ENCODE results near the gene AP1AR. TPM values are rescaled to one million over a fixed set of nuclear protein-coding genes. Genes with fewer than 3 reads are reported as not detected.

Gene AP1AR
- total RNA-seq, 1 donor from 2014 or later: 15.7 TPM

DNA sequence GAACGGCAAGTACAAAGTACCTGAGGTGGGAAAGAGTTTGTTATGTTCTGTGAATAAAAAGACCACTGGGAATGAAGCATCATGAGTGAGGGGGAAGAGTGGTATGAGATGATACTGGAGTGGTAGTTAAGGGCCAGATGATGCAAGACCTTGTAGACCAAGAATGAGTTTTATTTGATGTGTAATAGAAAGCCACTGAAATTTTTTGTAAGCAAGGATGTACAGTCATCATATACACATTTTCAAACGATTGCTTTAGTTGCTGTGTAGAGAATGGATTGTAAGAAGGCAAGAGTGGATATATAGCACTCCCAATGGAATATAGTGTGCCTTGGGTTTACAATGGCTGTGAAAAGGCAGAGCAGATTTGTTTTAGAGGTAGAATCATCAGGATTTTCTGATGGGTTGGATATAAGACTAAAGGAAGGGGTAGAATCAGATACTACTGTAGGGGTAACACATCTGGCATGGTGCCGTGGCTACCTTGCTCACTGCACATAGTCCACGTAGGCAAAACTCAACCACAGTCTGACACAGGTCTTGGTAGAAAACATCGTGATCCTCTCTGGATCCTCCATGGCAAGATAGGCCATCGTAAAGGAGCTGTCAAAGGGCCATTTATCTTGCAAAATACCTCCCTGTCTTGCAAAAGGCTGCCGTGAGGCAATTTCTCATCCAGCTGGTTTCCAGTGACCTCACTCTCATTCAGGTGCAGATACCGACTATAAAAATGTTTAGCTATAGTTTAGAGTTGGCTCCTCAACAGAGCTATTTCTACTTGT lies 39.2 kb downstream of the AP1AR start:
- Mint-ChIP-seq H3K36me3 (ENCODE audit: low read depth, unreplicated experiment) (peaks cover 11% of the 10 kb centered on the region), H3K4me3 (ENCODE audit: unreplicated experiment) (no peak overlapping the region), H3K27me3 (ENCODE audit: unreplicated experiment) (no peaks in the 10 kb centered on the region), H3K9me3 (ENCODE audit: unreplicated experiment) (no peaks in the 10 kb centered on the region), H3K4me1 (ENCODE audit: unreplicated experiment) (peaks cover 8% of the 10 kb centered on the region), H3K27ac (ENCODE audit: unreplicated experiment) (no peak overlapping the region)
- TF ChIP-seq, protein P1, sequence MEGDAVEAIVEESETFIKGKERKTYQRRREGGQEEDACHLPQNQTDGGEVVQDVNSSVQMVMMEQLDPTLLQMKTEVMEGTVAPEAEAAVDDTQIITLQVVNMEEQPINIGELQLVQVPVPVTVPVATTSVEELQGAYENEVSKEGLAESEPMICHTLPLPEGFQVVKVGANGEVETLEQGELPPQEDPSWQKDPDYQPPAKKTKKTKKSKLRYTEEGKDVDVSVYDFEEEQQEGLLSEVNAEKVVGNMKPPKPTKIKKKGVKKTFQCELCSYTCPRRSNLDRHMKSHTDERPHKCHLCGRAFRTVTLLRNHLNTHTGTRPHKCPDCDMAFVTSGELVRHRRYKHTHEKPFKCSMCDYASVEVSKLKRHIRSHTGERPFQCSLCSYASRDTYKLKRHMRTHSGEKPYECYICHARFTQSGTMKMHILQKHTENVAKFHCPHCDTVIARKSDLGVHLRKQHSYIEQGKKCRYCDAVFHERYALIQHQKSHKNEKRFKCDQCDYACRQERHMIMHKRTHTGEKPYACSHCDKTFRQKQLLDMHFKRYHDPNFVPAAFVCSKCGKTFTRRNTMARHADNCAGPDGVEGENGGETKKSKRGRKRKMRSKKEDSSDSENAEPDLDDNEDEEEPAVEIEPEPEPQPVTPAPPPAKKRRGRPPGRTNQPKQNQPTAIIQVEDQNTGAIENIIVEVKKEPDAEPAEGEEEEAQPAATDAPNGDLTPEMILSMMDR (IDR thresholded peaks at IDR 0.05; ENCODE audit: unreplicated experiment): no peak
- DNase-seq (ENCODE audit: low spot score): no peak

DNA sequence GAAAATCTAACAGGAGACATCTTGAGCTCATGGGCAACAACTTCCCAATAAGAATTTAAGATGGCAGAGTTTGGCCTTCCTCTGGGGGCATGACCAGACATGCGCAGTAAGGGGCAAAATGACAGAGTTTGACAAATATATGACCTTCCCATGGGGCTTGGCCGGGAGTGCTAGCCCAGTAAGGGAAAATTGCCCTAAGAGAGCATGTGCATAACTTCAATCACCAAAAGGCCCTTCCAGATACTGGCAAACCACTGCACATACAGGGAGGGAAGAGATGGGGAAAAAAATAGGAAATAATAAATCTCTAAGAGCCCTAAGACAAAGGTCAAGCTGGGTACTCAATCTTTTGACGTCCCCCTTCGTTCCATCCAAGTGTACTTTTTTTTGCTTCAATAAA lies 40.7 kb downstream of the AP1AR start:
- H3K27ac Mint-ChIP-seq (ENCODE audit: unreplicated experiment): no peak overlapping the region
- no peaks in the 10 kb centered on the region for H3K9me3 Mint-ChIP-seq (ENCODE audit: unreplicated experiment)
- H3K36me3 Mint-ChIP-seq (ENCODE audit: low read depth, unreplicated experiment): peaks cover 14% of the 10 kb centered on the region
- no peaks in the 10 kb centered on the region for H3K27me3 Mint-ChIP-seq (ENCODE audit: unreplicated experiment)
- peaks cover 8% of the 10 kb centered on the region for H3K4me1 Mint-ChIP-seq (ENCODE audit: unreplicated experiment)
- DNase-seq (ENCODE audit: low spot score): no peak
- TF ChIP-seq, protein P1 (IDR thresholded peaks at IDR 0.05; ENCODE audit: unreplicated experiment): no peak
- H3K4me3 Mint-ChIP-seq (ENCODE audit: unreplicated experiment): no peak overlapping the region

DNA sequence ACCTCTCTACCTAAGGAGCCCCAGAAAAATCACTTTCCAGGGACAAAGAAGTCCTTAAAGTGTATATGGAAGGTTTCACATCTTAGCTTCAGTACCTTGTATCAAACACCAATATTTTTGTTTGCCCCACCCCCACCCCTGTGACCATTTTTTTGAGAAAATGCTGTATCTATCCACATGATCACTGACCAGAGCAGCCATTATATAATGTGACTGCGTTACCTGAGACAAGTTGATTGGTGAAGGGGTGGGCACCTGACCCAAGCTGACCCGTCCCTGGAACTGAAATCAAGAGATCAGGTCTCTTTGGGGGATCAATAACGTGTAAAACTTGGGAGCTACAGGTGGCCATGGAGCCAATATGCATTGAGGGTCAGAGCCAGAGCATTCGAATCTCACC lies 43.4 kb downstream of the AP1AR start:
- Mint-ChIP-seq H3K27ac (ENCODE audit: unreplicated experiment) (no peak overlapping the region), H3K27me3 (ENCODE audit: unreplicated experiment) (no peaks in the 10 kb centered on the region), H3K9me3 (ENCODE audit: unreplicated experiment) (no peaks in the 10 kb centered on the region), H3K36me3 (ENCODE audit: low read depth, unreplicated experiment) (peaks cover 20% of the 10 kb centered on the region), H3K4me3 (ENCODE audit: unreplicated experiment) (no peak overlapping the region), H3K4me1 (ENCODE audit: unreplicated experiment) (peaks cover 8% of the 10 kb centered on the region)
- TF ChIP-seq, protein P1 (IDR thresholded peaks at IDR 0.05; ENCODE audit: unreplicated experiment): no peak
- no peak for DNase-seq (ENCODE audit: low spot score)

DNA sequence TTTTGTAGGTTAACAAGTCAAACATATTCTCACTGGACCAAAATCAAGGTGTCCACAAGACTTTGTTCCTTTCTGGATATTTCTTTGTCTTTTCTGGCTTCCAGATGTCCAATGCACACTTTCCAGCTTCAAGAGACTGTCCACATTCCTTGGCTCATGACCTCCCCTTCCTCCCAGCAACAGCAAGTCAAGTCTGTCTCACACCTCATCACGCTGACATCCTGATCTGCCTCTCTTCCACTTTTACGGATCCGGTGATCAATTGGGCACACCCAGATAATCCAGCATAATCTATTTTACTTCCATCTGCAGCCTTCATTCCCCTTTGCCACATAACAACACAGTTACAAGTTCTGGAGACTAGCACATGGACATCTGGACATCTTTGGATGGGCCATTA lies 44.5 kb downstream of the AP1AR start:
- no peak for DNase-seq (ENCODE audit: low spot score)
- H3K4me1 Mint-ChIP-seq (ENCODE audit: unreplicated experiment): peaks cover 8% of the 10 kb centered on the region
- H3K27me3 Mint-ChIP-seq (ENCODE audit: unreplicated experiment): no peaks in the 10 kb centered on the region
- H3K27ac Mint-ChIP-seq (ENCODE audit: unreplicated experiment): no peak overlapping the region
- TF ChIP-seq, protein P1 (IDR thresholded peaks at IDR 0.05; ENCODE audit: unreplicated experiment): no peak
- H3K9me3 Mint-ChIP-seq (ENCODE audit: unreplicated experiment): no peaks in the 10 kb centered on the region
- peaks cover 20% of the 10 kb centered on the region for H3K36me3 Mint-ChIP-seq (ENCODE audit: low read depth, unreplicated experiment)
- H3K4me3 Mint-ChIP-seq (ENCODE audit: unreplicated experiment): no peak overlapping the region

DNA sequence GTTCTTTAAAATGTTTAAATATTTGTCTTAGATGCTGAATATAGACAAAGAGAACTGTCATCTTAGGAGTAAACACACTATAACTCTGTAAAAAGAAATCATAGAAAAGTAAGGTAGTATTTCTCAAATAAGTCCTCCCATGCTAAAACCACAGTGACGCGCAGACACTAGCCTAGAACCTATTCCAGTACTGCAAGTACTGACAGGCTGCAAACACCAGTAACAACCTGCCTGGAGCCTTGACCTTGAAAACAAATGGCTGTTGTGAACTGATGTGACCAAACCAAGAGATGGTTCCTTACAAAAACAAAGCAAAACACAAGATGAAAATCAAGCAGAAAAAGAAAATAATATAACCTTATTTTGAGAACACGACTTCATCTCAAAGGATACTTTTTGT lies 45.6 kb downstream of the AP1AR start:
- peaks cover 22% of the 10 kb centered on the region for H3K36me3 Mint-ChIP-seq (ENCODE audit: low read depth, unreplicated experiment)
- H3K4me3 Mint-ChIP-seq (ENCODE audit: unreplicated experiment): no peak overlapping the region
- no peaks in the 10 kb centered on the region for H3K4me1 Mint-ChIP-seq (ENCODE audit: unreplicated experiment)
- TF ChIP-seq, protein P1 (IDR thresholded peaks at IDR 0.05; ENCODE audit: unreplicated experiment): no peak
- H3K27me3 Mint-ChIP-seq (ENCODE audit: unreplicated experiment): no peaks in the 10 kb centered on the region
- DNase-seq (ENCODE audit: low spot score): no peak
- no peak overlapping the region for H3K27ac Mint-ChIP-seq (ENCODE audit: unreplicated experiment)
- H3K9me3 Mint-ChIP-seq (ENCODE audit: unreplicated experiment): no peaks in the 10 kb centered on the region

All from endothelial cell (in vitro differentiated cells).